HepG2 (cell line): ENCODE results near the gene ADAMTS16. TPM values are rescaled to one million over a fixed set of nuclear protein-coding genes. Genes with fewer than 3 reads are reported as not detected.

ENCODE experiments used
- ARID3A ChIP-seq: IDR thresholded peaks from 2 replicates; pipeline ENCODE4 v1.6.1; 2012; ENCODE audit warnings: low read depth, low read length, improper control_type of control experiment
- ATF1 ChIP-seq: IDR thresholded peaks from 2 replicates; pipeline ENCODE4 v1.6.1; 2016; ENCODE audit warnings: mild to moderate bottlenecking, control low read depth
- DNMT3B ChIP-seq: conservative IDR thresholded peaks from 2 replicates; pipeline ENCODE4 v1.6.1; 2016; ENCODE audit warnings: missing biosample characterization, control low read depth
- FOXP4 ChIP-seq: sonication (generic); formaldehyde crosslinking; IDR thresholded peaks from 2 replicates; pipeline ENCODE4 v1.4.0; 2020; ENCODE audit warnings: missing genetic modification reagents
- HINFP ChIP-seq: sonication (generic); formaldehyde crosslinking; IDR thresholded peaks from 2 replicates; pipeline ENCODE4 v1.4.0; 2020; ENCODE audit warnings: low read depth, mild to moderate bottlenecking, missing genetic modification reagents
- MEIS2 ChIP-seq: sonication (generic); formaldehyde crosslinking; IDR thresholded peaks from 2 replicates; pipeline ENCODE4 v1.9.0; 2021; ENCODE audit warnings: mild to moderate bottlenecking, missing genetic modification reagents
- NCOA2 ChIP-seq: sonication (generic); formaldehyde crosslinking; IDR thresholded peaks from 2 replicates; pipeline ENCODE4 v1.8.0; 2022; ENCODE audit warnings: inconsistent platforms
- PLRG1 ChIP-seq: fragments of 450-650 bp; conservative IDR thresholded peaks from 2 replicates; pipeline ENCODE4 v1.6.1; 2016
- REST ChIP-seq, 2 experiments: IDR thresholded peaks; 2 replicates each; pipeline ENCODE4 v1.6.1; 2011 to 2012; ENCODE audit warnings: low read length in 2 of 2, borderline replicate concordance in 1 of 2, low read depth in 1 of 2, mild to moderate bottlenecking in 1 of 2, moderate library complexity in 1 of 2
- SRY ChIP-seq: sonication (generic); formaldehyde crosslinking; IDR thresholded peaks from 2 replicates; pipeline ENCODE4 v1.8.0; 2022; ENCODE audit warnings: mild to moderate bottlenecking, missing genetic modification reagents
- ZBTB42 ChIP-seq: sonication (generic); formaldehyde crosslinking; IDR thresholded peaks from 2 replicates; pipeline ENCODE4 v1.5.0; 2020; ENCODE audit warnings: mild to moderate bottlenecking, missing genetic modification reagents
- ZNF263 ChIP-seq: sonication (generic); formaldehyde crosslinking; IDR thresholded peaks from 2 replicates; pipeline ENCODE4 v1.4.0; 2020; ENCODE audit warnings: missing genetic modification reagents
- ZNF280B ChIP-seq: sonication (generic); formaldehyde crosslinking; IDR thresholded peaks from 2 replicates; pipeline ENCODE4 v1.5.0; 2020; ENCODE audit warnings: missing genetic modification reagents, mild to moderate bottlenecking, borderline replicate concordance
- ZNF460 ChIP-seq: sonication (generic); formaldehyde crosslinking; IDR thresholded peaks from 2 replicates; pipeline ENCODE4 v1.5.1; 2020; ENCODE audit warnings: missing genetic modification reagents, mild to moderate bottlenecking, borderline replicate concordance
- ZNF503 ChIP-seq: sonication (generic); formaldehyde crosslinking; IDR thresholded peaks from 2 replicates; pipeline ENCODE4 v1.4.0; 2020; ENCODE audit warnings: missing genetic modification reagents
- ZNF7 ChIP-seq: IDR thresholded peaks from 2 replicates; pipeline ENCODE4 v1.6.1; 2016; ENCODE audit warnings: missing biosample characterization, missing genetic modification reagents
- ZNF777 ChIP-seq: sonication (generic); formaldehyde crosslinking; IDR thresholded peaks from 2 replicates; pipeline ENCODE4 v1.4.0; 2020; ENCODE audit warnings: missing genetic modification reagents
- polyA plus RNA-seq, 8 experiments: library from polyadenylated mRNA; depleted of rRNA in 3 of 8; stranded (reverse) in 7 of 8; unstranded in 1 of 8; fragments of >200 nt; fragmentation: Illumina TruSeq in 4 of 8; extraction: Trizol in 4 of 8; gene quantifications; 2 replicates each; pipeline versions ENCODE4 v1.2.1 to v1.2.3, GENCODE V29; 2011 to 2016; ENCODE audit warnings: low read depth in 4 of 8, missing spikeins in 1 of 8, mixed read lengths in 1 of 8; ENCODE audit not compliant: insufficient read depth in 1 of 8
- total RNA-seq, 5 experiments: library from RNA; depleted of rRNA; stranded (reverse); fragments of >200 nt; fragmentation: Illumina TruSeq; extraction: Trizol; gene quantifications; 2 replicates each; pipeline ENCODE4 v1.2.3, GENCODE V29; 2016; ENCODE audit warnings: low read depth in 1 of 5

Gene ADAMTS16
- total and polyA plus RNA-seq, 2 of the 13 experiments (the other 11 are each of a cell fraction or from before 2014, with no cell fraction given): 0.02 to 0.03 TPM

- peak; percentile 46; the same call in 1 of the 2 replicates for TF ChIP-seq ARID3A
- peak; percentile 77 for TF ChIP-seq FOXP4 (CRISPR knock-in tag)
- 0 out of 2 replicates have a peak, but pooled peaks have one; percentile 43 for TF ChIP-seq HINFP
- 0 out of 4 replicates have a peak, but pooled peaks of 1 of the 2 experiments have one; percentile 35 for TF ChIP-seq REST (IDR thresholded peaks at IDR 0.05; ENCODE audit: borderline replicate concordance in 1 of 2, low read depth in 1 of 2, low read length in 2 of 2)
- no peak for TF ChIP-seq ATF1 (CRISPR knock-in tag)
- TF ChIP-seq DNMT3B: 0 out of 2 replicates have a peak, but pooled peaks have one; percentile 61
- no peak for TF ChIP-seq ZNF7 (CRISPR knock-in tag)
- TF ChIP-seq ZNF280B (CRISPR knock-in tag): no peak
- TF ChIP-seq MEIS2 (CRISPR knock-in tag): peak; percentile 84
- peak; percentile 36; the same call in 1 of the 2 replicates for TF ChIP-seq SRY (CRISPR knock-in tag)
- TF ChIP-seq ZNF263 (CRISPR knock-in tag): peak; percentile 58; the same call in 1 of the 2 replicates
- TF ChIP-seq ZBTB42 (CRISPR knock-in tag): no peak
- 0 out of 2 replicates have a peak, but pooled peaks have one; percentile 49 for TF ChIP-seq ZNF503 (CRISPR knock-in tag)
- TF ChIP-seq NCOA2 (CRISPR knock-in tag): peak; percentile 89
- TF ChIP-seq ZNF460: no peak
- TF ChIP-seq ZNF777 (CRISPR knock-in tag): peak; percentile 60
- no peak for TF ChIP-seq PLRG1
Observed at GRCh38 chr5:5360941-5361520, 220.9 kb downstream of the ADAMTS16 start (continued).
